HepG2 (cell line): ENCODE results near the gene SCAMP3. TPM values are rescaled to one million over a fixed set of nuclear protein-coding genes. Genes with fewer than 3 reads are reported as not detected.

Source experiments
- ATAC-seq: fragments of 200-7000 bp; cut with Tn5 transposase; 3 replicates; pipeline ENCODE4 v1.9.1; 2020; ENCODE audit warnings: mild to moderate bottlenecking, moderate library complexity
- BruUV-seq: library from RNA; stranded (reverse); fragments of 400-500 nt; replicated peaks from 2 replicates; lab custom pipeline; 2021; lab: Mats Ljungman, UMichigan
- CTCF ChIA-PET: fragments of 300-600 bp; formaldehyde crosslinking; extraction: SDS; loops from one replicate; lab custom pipeline; 2021; ENCODE audit warnings: low total read pairs, inconsistent platforms, low intra/inter-chr PET ratio; lab: Yijun Ruan, JAX
- POLR2A ChIA-PET: fragments of 350-600 bp; sonication (Branson Sonifier 250); formaldehyde crosslinking; loops from one replicate; lab custom pipeline; 2020; ENCODE audit warnings: antibody characterized with exemption, inconsistent platforms; lab: Yijun Ruan, JAX
- DNase-seq: peaks from one replicate; pipeline ENCODE4 v3.0.0-alpha.2; 2015; ENCODE audit warnings: low spot score
- FAIRE-seq: peaks from 3 replicates; lab custom pipeline; 2011; peaks lifted over from hg19 to GRCh38; lab: Jason Lieb, UNC
- H2AFZ ChIP-seq: one replicate; pipeline ENCODE4 v1.6.1; 2011; ENCODE audit warnings: low read length, inconsistent platforms
- H3K27ac ChIP-seq: fragments of 300-600 bp; 3 replicates; pipeline ENCODE4 v1.8.0; 2011; ENCODE audit warnings: mixed run types, mild to moderate bottlenecking, mixed read lengths, low read length, inconsistent platforms; ENCODE audit not compliant: insufficient read depth; ENCODE audit errors: extremely low read length
- H3K27me3 ChIP-seq, 2 experiments: fragments of 200-600 bp in 1 of 2; 2 replicates in 1 of 2; 3 replicates in 1 of 2; pipeline versions ENCODE4 v1.6.0 to v1.8.0; 2011; ENCODE audit warnings: low read length in 2 of 2, mild to moderate bottlenecking in 2 of 2, moderate library complexity in 2 of 2, inconsistent platforms in 1 of 2; ENCODE audit not compliant: insufficient read depth in 2 of 2, control insufficient read depth in 1 of 2
- H3K36me3 ChIP-seq, 2 experiments: fragments of 200-600 bp in 1 of 2; replicated peaks in 1 of 2; 2 replicates in 1 of 2; 3 replicates in 1 of 2; pipeline versions ENCODE4 v1.5.1 to v1.8.0; 2011; ENCODE audit warnings: low read length in 2 of 2, inconsistent platforms in 1 of 2; ENCODE audit not compliant: insufficient read depth in 2 of 2, control insufficient read depth in 1 of 2
- H3K4me1 ChIP-seq: 2 replicates; pipeline ENCODE4 v1.5.1; 2012; ENCODE audit warnings: low read length, inconsistent platforms; ENCODE audit not compliant: insufficient read depth
- H3K4me2 ChIP-seq: 2 replicates; pipeline ENCODE4 v1.6.0; 2011; ENCODE audit warnings: low read depth, low read length, inconsistent platforms
- H3K4me3 ChIP-seq, 3 experiments: fragments of 200-600 bp in 1 of 3; sonication (generic), shearing (Covaris generic) in 1 of 3; replicated peaks in 1 of 3; 2 replicates each; pipeline ENCODE4 v1.5.1; 2011 to 2016; ENCODE audit warnings: low read length in 3 of 3, inconsistent platforms in 2 of 3, low read depth in 2 of 3, mild to moderate bottlenecking in 2 of 3, control low read depth in 1 of 3, mixed read lengths in 1 of 3; ENCODE audit not compliant: insufficient read depth in 1 of 3
- H3K79me2 ChIP-seq: one replicate; pipeline ENCODE4 v1.6.1; 2011; ENCODE audit warnings: low read length, inconsistent platforms; ENCODE audit not compliant: insufficient read depth
- H3K9ac ChIP-seq: 2 replicates; pipeline ENCODE4 v1.6.0; 2011; ENCODE audit warnings: mild to moderate bottlenecking, low read depth, low read length, inconsistent platforms; ENCODE audit not compliant: insufficient read depth
- H3K9me3 ChIP-seq: 2 replicates; pipeline ENCODE4 v1.5.1; 2012; ENCODE audit warnings: mild to moderate bottlenecking, low read length
- H4K20me1 ChIP-seq: 2 replicates; pipeline ENCODE4 v1.6.0; 2011; ENCODE audit warnings: inconsistent platforms, mild to moderate bottlenecking, low read length, moderate library complexity; ENCODE audit not compliant: insufficient read depth
- HNRNPL ChIP-seq: fragments of 200-400 bp; formaldehyde crosslinking; IDR thresholded peaks from 2 replicates; pipeline ENCODE4 v1.6.1; 2017; ENCODE audit warnings: mild to moderate bottlenecking, low read depth, low read length
- SMYD3 ChIP-seq: sonication (generic); formaldehyde crosslinking; IDR thresholded peaks from 2 replicates; pipeline ENCODE4 v1.8.1; 2023; ENCODE audit warnings: mild to moderate bottlenecking, missing genetic modification reagents
- ZFP36L1 ChIP-seq: sonication (generic); formaldehyde crosslinking; IDR thresholded peaks from 2 replicates; pipeline ENCODE4 v1.8.0; 2022; ENCODE audit warnings: mild to moderate bottlenecking, missing genetic modification reagents, moderate library complexity
- ZFP91 ChIP-seq: sonication (generic); formaldehyde crosslinking; IDR thresholded peaks from 2 replicates; pipeline ENCODE4 v1.9.0; 2022; ENCODE audit warnings: missing genetic modification reagents, mild to moderate bottlenecking, borderline replicate concordance
- ZNF263 ChIP-seq: sonication (generic); formaldehyde crosslinking; IDR thresholded peaks from 2 replicates; pipeline ENCODE4 v1.4.0; 2020; ENCODE audit warnings: missing genetic modification reagents
- ZNF282 ChIP-seq: fragments of 450-650 bp; IDR thresholded peaks from 2 replicates; pipeline ENCODE4 v1.6.1; 2018; ENCODE audit not compliant: partially characterized antibody
- ZNF431 ChIP-seq: sonication (generic); formaldehyde crosslinking; IDR thresholded peaks from 2 replicates; pipeline ENCODE4 v1.9.0; 2022; ENCODE audit warnings: missing genetic modification reagents, low read depth, mild to moderate bottlenecking, borderline replicate concordance
- ZNF468 ChIP-seq: sonication (generic); formaldehyde crosslinking; IDR thresholded peaks from 2 replicates; pipeline ENCODE4 v1.8.0; 2022; ENCODE audit warnings: mild to moderate bottlenecking, moderate library complexity, missing genetic modification reagents
- WGBS: methylation state at CpG from one replicate; pipeline ENCODE4 v1.1.6; 2017; ENCODE audit warnings: low lambda C conversion rate; 5-methylcytosine and 5-hydroxymethylcytosine counted together
- in situ Hi-C: cut with HindIII; loops from 2 replicates; pipeline ENCODE4 v1.10.0; 2017; ENCODE audit warnings: low pct_unique_long_range_greater_than_20kb; ENCODE audit not compliant: extremely low pct_ligation_motif_present
- intact Hi-C: fragments of 100-400 bp; cut with micrococcal nuclease; formaldehyde crosslinking; loops from one replicate; pipeline ENCODE4 v1.10.0; 2022; ENCODE audit not compliant: unreplicated experiment
- polyA plus RNA-seq, 8 experiments: library from polyadenylated mRNA; depleted of rRNA in 3 of 8; stranded (reverse) in 7 of 8; unstranded in 1 of 8; fragments of >200 nt; fragmentation: Illumina TruSeq in 4 of 8; extraction: Trizol in 4 of 8; gene quantifications; 2 replicates each; pipeline versions ENCODE4 v1.2.1 to v1.2.3, GENCODE V29; 2011 to 2016; ENCODE audit warnings: low read depth in 4 of 8, missing spikeins in 1 of 8, mixed read lengths in 1 of 8; ENCODE audit not compliant: insufficient read depth in 1 of 8
- total RNA-seq, 5 experiments: library from RNA; depleted of rRNA; stranded (reverse); fragments of >200 nt; fragmentation: Illumina TruSeq; extraction: Trizol; gene quantifications; 2 replicates each; pipeline ENCODE4 v1.2.3, GENCODE V29; 2016; ENCODE audit warnings: low read depth in 1 of 5
- TF ChIP-seq, protein P1 (sequence below): sonication (generic); formaldehyde crosslinking; IDR thresholded peaks from 2 replicates; pipeline ENCODE4 v1.5.0; 2020; ENCODE audit warnings: mild to moderate bottlenecking, missing genetic modification reagents, moderate library complexity
- TF ChIP-seq, protein P2 (sequence below): sonication (generic); formaldehyde crosslinking; IDR thresholded peaks from 2 replicates; pipeline ENCODE4 v1.4.0; 2020; ENCODE audit warnings: missing genetic modification reagents
- TF ChIP-seq, protein P3 (sequence below): sonication (generic); formaldehyde crosslinking; IDR thresholded peaks from 2 replicates; pipeline ENCODE4 v1.5.1; 2020; ENCODE audit warnings: mild to moderate bottlenecking, missing genetic modification reagents, moderate library complexity

The SCAMP3 gene
- total and polyA plus RNA-seq, 2 of the 13 experiments (the other 11 are each of a cell fraction or from before 2014, with no cell fraction given): 46.8 to 83.3 TPM

DNA sequence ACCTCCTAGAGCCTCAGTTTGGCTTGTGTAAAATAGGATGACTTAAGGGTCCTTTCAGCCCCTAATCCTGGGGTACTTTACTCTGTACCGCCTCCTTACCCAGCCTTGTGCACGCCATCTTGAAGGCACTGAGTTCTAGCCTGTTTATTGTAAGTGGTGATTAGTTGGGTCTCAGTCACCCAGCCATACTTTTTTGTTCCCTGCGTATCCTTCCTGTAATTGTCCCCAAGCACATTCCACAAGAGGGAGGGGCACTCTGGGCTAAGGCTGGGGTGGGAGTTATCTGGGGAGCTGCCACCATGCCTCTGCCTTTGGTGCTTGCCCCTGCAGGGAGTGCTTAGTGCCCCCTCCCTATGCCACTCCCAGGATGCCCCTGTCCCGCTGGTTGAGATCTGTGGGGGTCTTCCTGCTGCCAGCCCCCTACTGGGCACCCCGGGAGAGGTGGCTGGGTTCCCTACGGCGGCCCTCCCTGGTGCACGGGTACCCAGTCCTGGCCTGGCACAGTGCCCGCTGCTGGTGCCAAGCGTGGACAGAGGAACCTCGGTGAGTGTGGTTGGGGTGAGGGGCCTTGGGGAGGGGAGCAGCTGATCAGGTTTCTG is 47.4 kb upstream of the SCAMP3 start:
- Histone ChIP-seq H3K4me2 (peak overlapping the region; percentile 77), H2AFZ (no peak overlapping the region), H3K27me3 (no peaks in the 10 kb centered on the region; a peak in 1 of 5 replicates), H3K9me3 (no peaks in the 10 kb centered on the region), H3K4me3 (peak overlapping the region; percentile 92 to 95 (median 94)), H4K20me1 (peaks cover 14% of the 10 kb centered on the region), H3K36me3 (peaks cover 5 to 14% of the 10 kb centered on the region in 2 experiments; a peak in 4 of 5 replicates), H3K4me1 (peaks cover 82% of the 10 kb centered on the region), H3K79me2 (peaks cover 58% of the 10 kb centered on the region), H3K9ac (peak overlapping the region; percentile 98), H3K27ac (peak overlapping the region; percentile 83)
- CTCF ChIA-PET: interaction anchor here (3.0 kb wide), 1 partner anchor 32 kb away, joined by 35 read pairs; the partner anchor contains the start of gene HCN3
- WGBS: 3% methylated on average over 3 of the region's 11 CpGs
- BruUV-seq: no TSS peak
- DNase-seq: no peak
- in situ Hi-C loops (loop anchor here (10.0 kb wide), 1 partner anchor 55 kb away; the partner anchor contains the start of gene ENTREP3), intact Hi-C loops (loop anchor here (10.0 kb wide), 1 partner anchor 105 kb away; the partner anchor contains the start of genes MTX1 and THBS3)
- ATAC-seq: no peak
- POLR2A ChIA-PET: interaction anchor here (1.4 kb wide), 1 partner anchor 36 kb away, joined by 3 read pairs; the partner anchor contains the start of gene CLK2
- FAIRE-seq: no peak
- TF ChIP-seq, protein P1, sequence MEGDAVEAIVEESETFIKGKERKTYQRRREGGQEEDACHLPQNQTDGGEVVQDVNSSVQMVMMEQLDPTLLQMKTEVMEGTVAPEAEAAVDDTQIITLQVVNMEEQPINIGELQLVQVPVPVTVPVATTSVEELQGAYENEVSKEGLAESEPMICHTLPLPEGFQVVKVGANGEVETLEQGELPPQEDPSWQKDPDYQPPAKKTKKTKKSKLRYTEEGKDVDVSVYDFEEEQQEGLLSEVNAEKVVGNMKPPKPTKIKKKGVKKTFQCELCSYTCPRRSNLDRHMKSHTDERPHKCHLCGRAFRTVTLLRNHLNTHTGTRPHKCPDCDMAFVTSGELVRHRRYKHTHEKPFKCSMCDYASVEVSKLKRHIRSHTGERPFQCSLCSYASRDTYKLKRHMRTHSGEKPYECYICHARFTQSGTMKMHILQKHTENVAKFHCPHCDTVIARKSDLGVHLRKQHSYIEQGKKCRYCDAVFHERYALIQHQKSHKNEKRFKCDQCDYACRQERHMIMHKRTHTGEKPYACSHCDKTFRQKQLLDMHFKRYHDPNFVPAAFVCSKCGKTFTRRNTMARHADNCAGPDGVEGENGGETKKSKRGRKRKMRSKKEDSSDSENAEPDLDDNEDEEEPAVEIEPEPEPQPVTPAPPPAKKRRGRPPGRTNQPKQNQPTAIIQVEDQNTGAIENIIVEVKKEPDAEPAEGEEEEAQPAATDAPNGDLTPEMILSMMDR (CRISPR knock-in tag): peak; percentile 16; the same call in 1 of the 2 replicates
- TF ChIP-seq ZNF263 (CRISPR knock-in tag) (0 out of 2 replicates have a peak, but pooled peaks have one; percentile 12), ZNF282 (no peak), ZFP91 (0 out of 2 replicates have a peak, but pooled peaks have one; percentile 9), SMYD3 (CRISPR knock-in tag) (0 out of 2 replicates have a peak, but pooled peaks have one; percentile 29), ZNF431 (no peak), ZFP36L1 (CRISPR knock-in tag) (peak; percentile 67; the same call in 1 of the 2 replicates), HNRNPL (peak; percentile 97), ZNF468 (CRISPR knock-in tag) (0 out of 2 replicates have a peak, but pooled peaks have one; percentile 49)
- TF ChIP-seq, protein P2, sequence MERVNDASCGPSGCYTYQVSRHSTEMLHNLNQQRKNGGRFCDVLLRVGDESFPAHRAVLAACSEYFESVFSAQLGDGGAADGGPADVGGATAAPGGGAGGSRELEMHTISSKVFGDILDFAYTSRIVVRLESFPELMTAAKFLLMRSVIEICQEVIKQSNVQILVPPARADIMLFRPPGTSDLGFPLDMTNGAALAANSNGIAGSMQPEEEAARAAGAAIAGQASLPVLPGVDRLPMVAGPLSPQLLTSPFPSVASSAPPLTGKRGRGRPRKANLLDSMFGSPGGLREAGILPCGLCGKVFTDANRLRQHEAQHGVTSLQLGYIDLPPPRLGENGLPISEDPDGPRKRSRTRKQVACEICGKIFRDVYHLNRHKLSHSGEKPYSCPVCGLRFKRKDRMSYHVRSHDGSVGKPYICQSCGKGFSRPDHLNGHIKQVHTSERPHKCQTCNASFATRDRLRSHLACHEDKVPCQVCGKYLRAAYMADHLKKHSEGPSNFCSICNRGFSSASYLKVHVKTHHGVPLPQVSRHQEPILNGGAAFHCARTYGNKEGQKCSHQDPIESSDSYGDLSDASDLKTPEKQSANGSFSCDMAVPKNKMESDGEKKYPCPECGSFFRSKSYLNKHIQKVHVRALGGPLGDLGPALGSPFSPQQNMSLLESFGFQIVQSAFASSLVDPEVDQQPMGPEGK (CRISPR knock-in tag): 0 out of 2 replicates have a peak, but pooled peaks have one; percentile 30
- TF ChIP-seq, protein P3, sequence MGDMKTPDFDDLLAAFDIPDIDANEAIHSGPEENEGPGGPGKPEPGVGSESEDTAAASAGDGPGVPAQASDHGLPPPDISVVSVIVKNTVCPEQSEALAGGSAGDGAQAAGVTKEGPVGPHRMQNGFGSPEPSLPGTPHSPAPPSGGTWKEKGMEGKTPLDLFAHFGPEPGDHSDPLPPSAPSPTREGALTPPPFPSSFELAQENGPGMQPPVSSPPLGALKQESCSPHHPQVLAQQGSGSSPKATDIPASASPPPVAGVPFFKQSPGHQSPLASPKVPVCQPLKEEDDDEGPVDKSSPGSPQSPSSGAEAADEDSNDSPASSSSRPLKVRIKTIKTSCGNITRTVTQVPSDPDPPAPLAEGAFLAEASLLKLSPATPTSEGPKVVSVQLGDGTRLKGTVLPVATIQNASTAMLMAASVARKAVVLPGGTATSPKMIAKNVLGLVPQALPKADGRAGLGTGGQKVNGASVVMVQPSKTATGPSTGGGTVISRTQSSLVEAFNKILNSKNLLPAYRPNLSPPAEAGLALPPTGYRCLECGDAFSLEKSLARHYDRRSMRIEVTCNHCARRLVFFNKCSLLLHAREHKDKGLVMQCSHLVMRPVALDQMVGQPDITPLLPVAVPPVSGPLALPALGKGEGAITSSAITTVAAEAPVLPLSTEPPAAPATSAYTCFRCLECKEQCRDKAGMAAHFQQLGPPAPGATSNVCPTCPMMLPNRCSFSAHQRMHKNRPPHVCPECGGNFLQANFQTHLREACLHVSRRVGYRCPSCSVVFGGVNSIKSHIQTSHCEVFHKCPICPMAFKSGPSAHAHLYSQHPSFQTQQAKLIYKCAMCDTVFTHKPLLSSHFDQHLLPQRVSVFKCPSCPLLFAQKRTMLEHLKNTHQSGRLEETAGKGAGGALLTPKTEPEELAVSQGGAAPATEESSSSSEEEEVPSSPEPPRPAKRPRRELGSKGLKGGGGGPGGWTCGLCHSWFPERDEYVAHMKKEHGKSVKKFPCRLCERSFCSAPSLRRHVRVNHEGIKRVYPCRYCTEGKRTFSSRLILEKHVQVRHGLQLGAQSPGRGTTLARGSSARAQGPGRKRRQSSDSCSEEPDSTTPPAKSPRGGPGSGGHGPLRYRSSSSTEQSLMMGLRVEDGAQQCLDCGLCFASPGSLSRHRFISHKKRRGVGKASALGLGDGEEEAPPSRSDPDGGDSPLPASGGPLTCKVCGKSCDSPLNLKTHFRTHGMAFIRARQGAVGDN (CRISPR knock-in tag): peak; percentile 35
